Muscle layer of colon (tissue), 2 donors: Measurements from ENCODE around the gene COQ4.
A peak's percentile ranks its signal among the peaks of the same experiment; 100 is the strongest.
"Not testable (repeated sequence)": the region's sequence is repeated elsewhere in the genome, so short reads cannot be mapped to it uniquely, and the experiment has no call there.

Experiments used
- H3K27ac ChIP-seq: one replicate; pipeline ENCODE4 v1.7.0; 2013; ENCODE audit warnings: low read depth, mild to moderate bottlenecking, low read length, moderate library complexity
- H3K27me3 ChIP-seq, 2 donors: one replicate each; pipeline ENCODE4 v1.7.0; 2013; ENCODE audit warnings: low read length in 2 of 2, mild to moderate bottlenecking in 2 of 2; ENCODE audit not compliant: insufficient read depth in 2 of 2, control insufficient read depth in 1 of 2
- H3K36me3 ChIP-seq: one replicate; pipeline ENCODE4 v1.7.0; 2013; ENCODE audit warnings: mild to moderate bottlenecking, low read length; ENCODE audit not compliant: insufficient read depth
- H3K4me1 ChIP-seq: one replicate; pipeline ENCODE4 v1.7.0; 2013; ENCODE audit warnings: mild to moderate bottlenecking, low read length; ENCODE audit not compliant: insufficient read depth
- H3K4me3 ChIP-seq, 2 donors: one replicate each; pipeline ENCODE4 v1.7.0; 2013; ENCODE audit warnings: low read length in 2 of 2, low read depth in 1 of 2, mild to moderate bottlenecking in 1 of 2, moderate library complexity in 1 of 2
- H3K9ac ChIP-seq: one replicate; pipeline ENCODE4 v1.7.0; 2013; ENCODE audit warnings: low read length
- H3K9me3 ChIP-seq: one replicate; pipeline ENCODE4 v1.7.0; 2013; ENCODE audit warnings: mild to moderate bottlenecking, low read length
- donor health status: abdominal sarcoma.
- donor health status: Adenocarcinoma of cecum.

COQ4 gene

DNA sequence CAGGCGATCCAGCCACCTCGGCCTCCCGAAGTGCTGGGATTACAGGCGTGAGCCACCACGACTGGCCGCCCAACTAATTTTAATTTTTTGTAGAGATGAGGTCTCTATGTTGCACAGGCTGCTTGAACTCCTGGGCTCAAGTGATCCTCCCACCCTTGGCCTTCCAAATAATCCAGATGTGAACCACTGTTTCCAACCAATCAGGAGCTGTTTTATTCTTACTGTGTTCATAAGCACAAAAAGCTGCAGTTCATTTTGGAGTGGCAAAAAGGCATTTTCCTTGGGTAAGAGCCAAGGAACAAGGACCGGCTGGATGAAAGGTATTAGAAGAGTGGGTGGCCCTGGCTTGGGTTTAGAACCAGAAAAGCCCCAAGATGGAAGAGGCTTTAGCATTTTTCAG is 12.5 kb downstream of the COQ4 start:
- peaks cover 4% of the 10 kb centered on the region for H3K36me3 ChIP-seq
- no peaks in the 10 kb centered on the region for H3K4me1 ChIP-seq
- H3K9ac ChIP-seq, result no peak overlapping the region
- no peak overlapping the region for H3K4me3 ChIP-seq
- H3K9me3 ChIP-seq, result no peaks in the 10 kb centered on the region
- H3K27ac ChIP-seq, result no peak overlapping the region
- H3K27me3 ChIP-seq, result no peaks in the 10 kb centered on the region

DNA sequence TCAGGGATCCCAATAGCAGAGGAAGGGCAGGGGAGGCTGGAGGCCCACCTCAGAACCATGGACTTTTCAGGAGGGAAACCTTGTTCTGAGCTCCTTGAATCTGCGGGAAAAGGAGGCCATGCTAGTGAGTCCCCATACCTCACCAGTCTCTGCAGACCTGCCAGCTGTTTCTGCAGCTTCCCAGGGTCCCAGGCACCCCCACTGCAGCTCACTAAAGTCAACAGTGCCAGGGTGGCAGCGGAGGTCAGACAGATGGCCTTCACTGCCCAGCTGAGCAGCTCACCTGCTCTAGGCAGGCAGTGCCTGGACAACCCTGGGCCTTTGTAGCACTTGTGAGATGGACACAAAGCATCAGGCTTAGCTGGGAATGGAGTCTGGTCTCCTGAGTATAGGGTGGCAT is 13.3 kb downstream of the COQ4 start:
- H3K9me3 ChIP-seq, result no peaks in the 10 kb centered on the region
- peaks cover 4% of the 10 kb centered on the region for H3K36me3 ChIP-seq
- no peaks in the 10 kb centered on the region for H3K27me3 ChIP-seq
- no peak overlapping the region for H3K27ac ChIP-seq
- no peak overlapping the region for H3K9ac ChIP-seq
- H3K4me1 ChIP-seq, result no peaks in the 10 kb centered on the region
- H3K4me3 ChIP-seq, result no peak overlapping the region

- H3K36me3 ChIP-seq, result peaks cover 3% of the 10 kb centered on the region
- H3K4me3 ChIP-seq, result no peak overlapping the region
- peaks cover 6% of the 10 kb centered on the region for H3K4me1 ChIP-seq
- no peak overlapping the region for H3K27ac ChIP-seq
- H3K9me3 ChIP-seq, result no peaks in the 10 kb centered on the region
- no peaks in the 10 kb centered on the region for H3K27me3 ChIP-seq
- H3K9ac ChIP-seq, result no peak overlapping the region
Observed at GRCh38 chr9:128337936-128338335, 15.3 kb downstream of the COQ4 start.

- not testable (repeated sequence) for H3K9ac ChIP-seq, H3K4me3 ChIP-seq, H3K9me3 ChIP-seq, H3K27ac ChIP-seq, H3K27me3 ChIP-seq, H3K4me1 ChIP-seq
- peaks cover 14% of the 10 kb centered on the region for H3K36me3 ChIP-seq
Observed at GRCh38 chr9:128338852-128339614, 16.4 kb downstream of the COQ4 start.

DNA sequence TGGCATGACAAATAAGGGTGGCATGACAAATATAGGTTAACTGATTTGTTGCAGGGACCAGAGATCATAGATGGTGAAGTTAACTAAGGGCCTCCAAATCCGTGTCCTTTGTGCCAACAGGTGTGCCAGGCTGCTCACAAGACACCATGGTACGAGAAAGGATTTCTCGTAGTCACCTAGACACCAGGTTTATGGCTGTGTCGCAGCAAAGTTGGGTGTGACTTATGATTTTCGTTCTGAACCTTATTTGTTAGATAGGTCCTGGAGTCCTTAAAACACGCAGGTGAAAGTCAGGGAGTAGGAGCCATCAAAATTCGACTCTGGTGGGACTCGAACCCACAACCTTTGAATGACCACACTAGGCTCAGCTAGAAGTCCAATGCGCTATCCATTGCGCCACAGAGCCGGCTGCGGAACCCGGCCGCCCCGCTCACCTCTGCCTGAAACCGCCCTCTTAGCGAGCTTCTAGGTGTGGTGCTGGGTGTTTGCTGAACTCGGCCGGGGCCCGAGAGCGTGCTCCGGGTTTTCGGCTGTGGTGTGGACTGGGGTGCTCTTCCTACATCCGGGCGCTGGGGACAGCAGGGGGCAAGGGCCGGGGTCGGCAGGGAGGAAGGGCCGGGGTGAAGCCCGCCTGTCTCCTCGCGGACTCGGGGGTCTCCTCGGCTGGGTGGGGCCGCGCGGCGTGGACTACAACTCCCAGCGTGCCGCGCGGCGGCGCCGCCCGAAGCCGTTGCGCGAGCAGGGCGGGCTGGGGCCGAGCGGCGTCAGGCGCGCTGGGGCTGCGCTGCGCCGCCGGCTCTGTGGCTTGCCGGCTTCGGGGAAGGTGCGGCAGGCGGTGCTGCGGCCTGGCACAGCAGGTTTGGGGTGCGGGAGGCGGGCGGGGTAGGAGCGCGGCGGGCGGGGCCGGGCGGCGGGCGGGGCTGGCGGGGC is 17.4 kb downstream of the COQ4 start, which contains the start of gene SLC27A4:
Gene SLC27A4, plus strand, starts transcription at position 767 of the 930 bp plus-strand sequence. CDS start 2,606 bp downstream, outside the sequence.
- H3K4me1 ChIP-seq, result peaks cover 6% of the 10 kb centered on the region
- H3K36me3 ChIP-seq, result peaks cover 24% of the 10 kb centered on the region
- no peaks in the 10 kb centered on the region for H3K27me3 ChIP-seq
- peak within 1 kb of the TSS; percentile 68 to 72 for H3K4me3 ChIP-seq
- H3K27ac ChIP-seq, result peak within 1 kb of the TSS; percentile 59
- peak within 1 kb of the TSS; percentile 53 for H3K9ac ChIP-seq
- H3K9me3 ChIP-seq, result no peaks in the 10 kb centered on the region

- H3K27ac ChIP-seq, result peak overlapping the region; percentile 52
- H3K27me3 ChIP-seq, result no peaks in the 10 kb centered on the region
- H3K4me1 ChIP-seq, result peaks cover 6% of the 10 kb centered on the region
- peak overlapping the region; percentile 53 for H3K9ac ChIP-seq
- H3K9me3 ChIP-seq, result no peaks in the 10 kb centered on the region
- H3K36me3 ChIP-seq, result peaks cover 32% of the 10 kb centered on the region
- H3K4me3 ChIP-seq, result peak overlapping the region; percentile 66 to 68
Observed at GRCh38 chr9:128340691-128341434, 18.2 kb downstream of the COQ4 start.

DNA sequence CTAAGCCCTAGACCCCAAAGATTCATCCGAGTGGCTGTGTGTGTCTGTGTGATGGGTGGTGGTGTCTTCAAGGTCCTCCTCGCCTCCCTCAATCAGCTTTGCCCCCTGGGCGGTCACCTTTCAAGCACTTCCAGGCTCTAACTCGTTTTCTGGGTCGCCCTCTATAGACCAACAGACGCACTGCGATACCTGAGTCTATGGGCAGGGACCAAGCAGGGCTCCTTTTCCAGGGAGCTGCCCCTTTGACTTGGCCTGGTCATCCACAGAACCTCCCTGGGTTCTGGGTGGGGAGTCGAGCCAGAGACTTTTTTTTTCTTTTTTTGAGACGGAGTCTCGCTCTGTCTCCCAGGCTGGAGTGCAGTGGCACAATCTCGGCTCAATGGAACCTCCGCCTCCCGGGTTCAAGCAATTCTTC is 18.8 kb downstream of the COQ4 start:
- no peak overlapping the region for H3K27ac ChIP-seq
- no peaks in the 10 kb centered on the region for H3K9me3 ChIP-seq
- peaks cover 35% of the 10 kb centered on the region for H3K36me3 ChIP-seq
- peak overlapping the region; percentile 66 to 68 for H3K4me3 ChIP-seq
- no peaks in the 10 kb centered on the region for H3K27me3 ChIP-seq
- peaks cover 6% of the 10 kb centered on the region for H3K4me1 ChIP-seq
- H3K9ac ChIP-seq, result peak overlapping the region; percentile 53

DNA sequence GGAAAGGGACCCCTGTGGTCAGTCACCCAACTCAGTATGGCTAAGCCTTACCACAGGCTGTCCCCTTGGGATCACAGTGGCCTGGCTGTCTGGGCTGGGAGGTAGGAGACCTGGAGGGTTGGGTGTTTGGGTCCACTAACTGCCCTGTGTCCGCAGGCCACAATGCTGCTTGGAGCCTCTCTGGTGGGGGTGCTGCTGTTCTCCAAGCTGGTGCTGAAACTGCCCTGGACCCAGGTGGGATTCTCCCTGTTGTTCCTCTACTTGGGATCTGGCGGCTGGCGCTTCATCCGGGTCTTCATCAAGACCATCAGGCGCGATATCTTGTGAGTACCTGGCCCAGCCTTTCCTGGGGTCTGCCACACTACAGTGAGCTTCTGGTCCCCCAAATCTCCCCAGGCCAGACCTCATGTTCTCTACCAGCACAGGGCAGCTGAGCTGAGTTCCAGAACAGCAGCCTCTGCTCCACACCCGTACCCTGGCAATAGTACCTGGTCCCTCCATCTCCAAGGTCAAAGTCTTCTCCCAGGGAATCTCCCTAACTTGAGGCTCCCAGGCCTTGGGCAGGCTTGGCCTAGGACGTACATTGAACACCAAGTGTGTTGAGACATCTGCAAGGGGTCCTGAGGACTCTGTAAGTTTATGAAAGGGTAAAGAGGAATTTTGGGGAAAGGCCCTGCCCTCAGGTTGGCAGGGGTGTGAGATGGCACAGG is 20.5 kb downstream of the COQ4 start:
- Histone ChIP-seq H3K9ac (no peak overlapping the region), H3K27ac (no peak overlapping the region), H3K27me3 (no peaks in the 10 kb centered on the region), H3K4me1 (peaks cover 6% of the 10 kb centered on the region), H3K36me3 (peaks cover 47% of the 10 kb centered on the region), H3K9me3 (no peaks in the 10 kb centered on the region), H3K4me3 (no peak overlapping the region)

GRCh38 chr9:128343855-128344254 is 21.2 kb downstream of the COQ4 start:
- Histone ChIP-seq H3K27me3 (no peaks in the 10 kb centered on the region), H3K4me3 (no peak overlapping the region), H3K36me3 (peaks cover 53% of the 10 kb centered on the region), H3K4me1 (peaks cover 6% of the 10 kb centered on the region), H3K9me3 (no peaks in the 10 kb centered on the region), H3K27ac (no peak overlapping the region), H3K9ac (no peak overlapping the region)

DNA sequence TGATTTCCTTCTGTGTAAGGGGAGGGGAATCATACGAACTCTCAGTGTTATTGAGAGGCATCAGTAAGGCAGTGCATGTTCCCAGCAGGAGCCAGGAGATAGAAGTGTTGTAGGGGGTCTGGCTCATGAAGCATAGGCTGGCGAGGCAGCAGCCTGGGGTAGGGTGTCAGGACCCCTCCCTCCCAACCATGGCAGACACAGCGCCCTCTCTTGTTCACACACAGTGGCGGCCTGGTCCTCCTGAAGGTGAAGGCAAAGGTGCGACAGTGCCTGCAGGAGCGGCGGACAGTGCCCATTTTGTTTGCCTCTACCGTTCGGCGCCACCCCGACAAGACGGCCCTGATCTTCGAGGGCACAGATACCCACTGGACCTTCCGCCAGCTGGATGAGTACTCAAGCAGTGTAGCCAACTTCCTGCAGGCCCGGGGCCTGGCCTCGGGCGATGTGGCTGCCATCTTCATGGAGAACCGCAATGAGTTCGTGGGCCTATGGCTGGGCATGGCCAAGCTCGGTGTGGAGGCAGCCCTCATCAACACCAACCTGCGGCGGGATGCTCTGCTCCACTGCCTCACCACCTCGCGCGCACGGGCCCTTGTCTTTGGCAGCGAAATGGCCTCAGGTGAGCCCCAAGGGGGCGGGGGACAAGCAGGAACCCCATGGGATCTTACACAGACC is 22.4 kb downstream of the COQ4 start:
- Histone ChIP-seq H3K27ac (no peak overlapping the region), H3K4me1 (peaks cover 6% of the 10 kb centered on the region), H3K9me3 (no peaks in the 10 kb centered on the region), H3K27me3 (no peaks in the 10 kb centered on the region), H3K9ac (no peak overlapping the region), H3K4me3 (no peak overlapping the region), H3K36me3 (peaks cover 62% of the 10 kb centered on the region)
